MCF 10A (cell line): ENCODE data around the gene FMO2. TPM values are rescaled to one million over a fixed set of nuclear protein-coding genes. Genes with fewer than 3 reads are reported as not detected.
A peak's percentile ranks its signal among the peaks of the same experiment; 100 is the strongest.

Source experiments
- BruUV-seq: library from RNA; stranded (reverse); fragments of 400-500 nt; replicated peaks from 2 replicates; lab custom pipeline; 2021; lab: Mats Ljungman, UMichigan
- CTCF ChIA-PET: fragments of 300-600 bp; sonication (Branson Sonifier 250); formaldehyde crosslinking; extraction: SDS; loops from one replicate; lab custom pipeline; 2021; ENCODE audit warnings: antibody characterized with exemption, inconsistent platforms; lab: Yijun Ruan, JAX
- POLR2A ChIA-PET: fragments of 300-600, 350-650 bp; sonication (Branson Sonifier 250); formaldehyde crosslinking; extraction: SDS; loops from one replicate; lab custom pipeline; 2020; ENCODE audit warnings: antibody characterized with exemption, inconsistent platforms; lab: Yijun Ruan, JAX
- DNase-seq: peaks from one replicate; pipeline ENCODE4 v3.0.0-alpha.2; 2018; ENCODE audit not compliant: unreplicated experiment
- H3K27ac Mint-ChIP-seq: one replicate; pipeline ENCODE4 v1.8.0; 2022; ENCODE audit warnings: mild to moderate bottlenecking, low read depth, mixed read lengths; ENCODE audit not compliant: unreplicated experiment
- H3K27me3 Mint-ChIP-seq: one replicate; pipeline ENCODE4 v1.8.0; 2022; ENCODE audit warnings: mixed read lengths; ENCODE audit not compliant: insufficient read depth, unreplicated experiment
- H3K36me3 Mint-ChIP-seq: one replicate; pipeline ENCODE4 v1.8.0; 2022; ENCODE audit warnings: mild to moderate bottlenecking, moderate library complexity, mixed read lengths; ENCODE audit not compliant: insufficient read depth, unreplicated experiment
- H3K4me1 Mint-ChIP-seq: one replicate; pipeline ENCODE4 v1.8.0; 2022; ENCODE audit warnings: mixed read lengths; ENCODE audit not compliant: insufficient read depth, unreplicated experiment
- H3K4me3 Mint-ChIP-seq: one replicate; pipeline ENCODE4 v1.8.0; 2022; ENCODE audit warnings: mild to moderate bottlenecking, moderate library complexity, mixed read lengths; ENCODE audit not compliant: unreplicated experiment
- H3K9me3 Mint-ChIP-seq: one replicate; pipeline ENCODE4 v1.8.0; 2022; ENCODE audit warnings: mixed read lengths; ENCODE audit not compliant: unreplicated experiment
- intact Hi-C: fragments of 100-400 bp; cut with micrococcal nuclease; formaldehyde crosslinking; loops from 2 replicates; pipeline ENCODE4 v1.14.1; 2022
- total RNA-seq: library from RNA; stranded (reverse); gene quantifications from 2 replicates; pipeline ENCODE4 v1.2.3, GENCODE V29; 2022
- TF ChIP-seq, protein P1 (sequence below): fragments of 200-600 bp; IDR thresholded peaks from one replicate; pipeline ENCODE4 v1.8.0; 2022; ENCODE audit warnings: antibody characterized with exemption, mild to moderate bottlenecking; ENCODE audit not compliant: unreplicated experiment

Gene FMO2
- total RNA-seq, 1 experiment from 2014 or later = not detected

- Mint-ChIP-seq H3K4me3 (no peak overlapping the region), H3K27me3 (peaks cover 15% of the 10 kb centered on the region), H3K9me3 (peaks cover 9% of the 10 kb centered on the region), H3K4me1 (no peaks in the 10 kb centered on the region), H3K27ac (no peak overlapping the region), H3K36me3 (no peaks in the 10 kb centered on the region)
- DNase-seq = no peak
- ChIA-PET POLR2A (interaction anchor here (0.6 to 3.8 kb wide), 2 partner anchors 13 to 69 kb away, joined by 5 to 41 read pairs; partner anchors contain the start of gene FMO4), CTCF (interaction anchor here (0.6 to 24.0 kb wide), 13 partner anchors 13 to 210 kb away, joined by 3 to 651 read pairs (median 13); partner anchors contain the start of gene FMO4)
- intact Hi-C loops = no loop called here
- no TSS peak for BruUV-seq
- TF ChIP-seq, protein P1, sequence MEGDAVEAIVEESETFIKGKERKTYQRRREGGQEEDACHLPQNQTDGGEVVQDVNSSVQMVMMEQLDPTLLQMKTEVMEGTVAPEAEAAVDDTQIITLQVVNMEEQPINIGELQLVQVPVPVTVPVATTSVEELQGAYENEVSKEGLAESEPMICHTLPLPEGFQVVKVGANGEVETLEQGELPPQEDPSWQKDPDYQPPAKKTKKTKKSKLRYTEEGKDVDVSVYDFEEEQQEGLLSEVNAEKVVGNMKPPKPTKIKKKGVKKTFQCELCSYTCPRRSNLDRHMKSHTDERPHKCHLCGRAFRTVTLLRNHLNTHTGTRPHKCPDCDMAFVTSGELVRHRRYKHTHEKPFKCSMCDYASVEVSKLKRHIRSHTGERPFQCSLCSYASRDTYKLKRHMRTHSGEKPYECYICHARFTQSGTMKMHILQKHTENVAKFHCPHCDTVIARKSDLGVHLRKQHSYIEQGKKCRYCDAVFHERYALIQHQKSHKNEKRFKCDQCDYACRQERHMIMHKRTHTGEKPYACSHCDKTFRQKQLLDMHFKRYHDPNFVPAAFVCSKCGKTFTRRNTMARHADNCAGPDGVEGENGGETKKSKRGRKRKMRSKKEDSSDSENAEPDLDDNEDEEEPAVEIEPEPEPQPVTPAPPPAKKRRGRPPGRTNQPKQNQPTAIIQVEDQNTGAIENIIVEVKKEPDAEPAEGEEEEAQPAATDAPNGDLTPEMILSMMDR = no peak
Observed at GRCh38 chr1:171243878-171244277, 58.8 kb downstream of the FMO2 start.

GRCh38 chr1:171245458-171246064 is 60.5 kb downstream of the FMO2 start:
- POLR2A ChIA-PET = interaction anchor here (1.2 to 3.8 kb wide), 2 partner anchors 68 to 240 kb away, joined by 3 to 41 read pairs; partner anchors contain the start of genes FMO4 and PRRC2C

GRCh38 chr1:171247501-171247900 is 62.4 kb downstream of the FMO2 start:
- TF ChIP-seq, protein P1 = no peak
- no peaks in the 10 kb centered on the region for H3K36me3 Mint-ChIP-seq
- no peaks in the 10 kb centered on the region for H3K9me3 Mint-ChIP-seq
- H3K27me3 Mint-ChIP-seq = peaks cover 15% of the 10 kb centered on the region
- no peak for DNase-seq
- ChIA-PET POLR2A (no interaction called here), CTCF (interaction anchor here (0.6 to 24.0 kb wide), 12 partner anchors 9 to 740 kb away, joined by 3 to 651 read pairs (median 16); partner anchors contain the start of gene FMO4)
- no peak overlapping the region for H3K4me3 Mint-ChIP-seq
- intact Hi-C loops = no loop called here
- no peak overlapping the region for H3K27ac Mint-ChIP-seq
- no TSS peak for BruUV-seq
- H3K4me1 Mint-ChIP-seq = no peaks in the 10 kb centered on the region

More at GRCh38 chr1:171245458-171246064, 60.5 kb downstream of the FMO2 start:
- Mint-ChIP-seq H3K4me3 (no peak overlapping the region), H3K4me1 (no peaks in the 10 kb centered on the region), H3K27ac (no peak overlapping the region), H3K36me3 (no peaks in the 10 kb centered on the region), H3K9me3 (peaks cover under 1% of the 10 kb centered on the region), H3K27me3 (peaks cover 15% of the 10 kb centered on the region)
- peak; percentile 77 for DNase-seq
- no TSS peak for BruUV-seq
- CTCF ChIA-PET = interaction anchor here (0.6 to 24.0 kb wide), 62 partner anchors 9 to 1659 kb away, joined by 3 to 651 read pairs (median 4); partner anchors contain the start of genes F5 and FMO4
- TF ChIP-seq, protein P1 = peak; percentile 78
- intact Hi-C loops = loop anchor here (1.0 kb wide), 1 partner anchor 68 kb away; no protein-coding TSS in a partner anchor

GRCh38 chr1:171248302-171248701 is 63.2 kb downstream of the FMO2 start, which contains the start of gene FMO1:
Gene FMO1, plus strand, starts transcription at chr1:171248494. Its CDS starts 9,594 bp downstream, at chr1:171258088.
- ChIA-PET CTCF (interaction anchor here (0.6 to 24.0 kb wide), 9 partner anchors 8 to 279 kb away, joined by 3 to 651 read pairs (median 6); partner anchors contain the start of gene FMO4), POLR2A (interaction anchor here (0.7 kb wide), 1 partner anchor 9 kb away, joined by 3 read pairs; no protein-coding TSS in a partner anchor)
- H3K27ac Mint-ChIP-seq = no peak within 1 kb of the TSS
- no peaks in the 10 kb centered on the region for H3K9me3 Mint-ChIP-seq
- no peak for DNase-seq
- BruUV-seq = no TSS peak
- no peak within 1 kb of the TSS for H3K4me3 Mint-ChIP-seq
- peaks cover 11% of the 10 kb centered on the region for H3K27me3 Mint-ChIP-seq
- H3K4me1 Mint-ChIP-seq = no peaks in the 10 kb centered on the region
- no peaks in the 10 kb centered on the region for H3K36me3 Mint-ChIP-seq
- intact Hi-C loops = no loop called here
- TF ChIP-seq, protein P1 = no peak
